Measurements from ENCODE around the gene RASGRP1. TPM values are rescaled to one million over a fixed set of nuclear protein-coding genes. Genes with fewer than 3 reads are reported as not detected.

Gene RASGRP1
- total RNA-seq, 1 experiment from 2014 or later, result 0.51 TPM

- in situ Hi-C loops (cut with HindIII; ENCODE audit: low pct_unique_long_range_greater_than_20kb, low sequenced_read_pairs) (no loop called here), intact Hi-C loops (cut with micrococcal nuclease; ENCODE audit: unreplicated experiment) (no loop called here)
- no peaks in the 10 kb centered on the region for H3K4me1 ChIP-seq (ENCODE audit: control insufficient read depth, insufficient read depth, low read length)
- H3K36me3 ChIP-seq (ENCODE audit: control insufficient read depth, insufficient read depth, low read length), result no peaks in the 10 kb centered on the region
- no peaks in the 10 kb centered on the region for H3K9me3 ChIP-seq (ENCODE audit: control insufficient read depth, insufficient read depth, low read depth, low read length)
- no peak overlapping the region for H3K27ac ChIP-seq (ENCODE audit: low read length)
- TF ChIP-seq CTCF (IDR thresholded peaks at IDR 0.05) (no peak), SIN3A (IDR thresholded peaks at IDR 0.05; ENCODE audit: borderline replicate concordance, insufficient read depth, low read depth, low read length) (no peak), TCF7L2 (IDR thresholded peaks at IDR 0.05; ENCODE audit: low read depth, low read length) (no peak), POLR2AphosphoS5 (IDR thresholded peaks at IDR 0.05; ENCODE audit: low read depth, low read length) (no peak)
- TF ChIP-seq, protein P1, sequence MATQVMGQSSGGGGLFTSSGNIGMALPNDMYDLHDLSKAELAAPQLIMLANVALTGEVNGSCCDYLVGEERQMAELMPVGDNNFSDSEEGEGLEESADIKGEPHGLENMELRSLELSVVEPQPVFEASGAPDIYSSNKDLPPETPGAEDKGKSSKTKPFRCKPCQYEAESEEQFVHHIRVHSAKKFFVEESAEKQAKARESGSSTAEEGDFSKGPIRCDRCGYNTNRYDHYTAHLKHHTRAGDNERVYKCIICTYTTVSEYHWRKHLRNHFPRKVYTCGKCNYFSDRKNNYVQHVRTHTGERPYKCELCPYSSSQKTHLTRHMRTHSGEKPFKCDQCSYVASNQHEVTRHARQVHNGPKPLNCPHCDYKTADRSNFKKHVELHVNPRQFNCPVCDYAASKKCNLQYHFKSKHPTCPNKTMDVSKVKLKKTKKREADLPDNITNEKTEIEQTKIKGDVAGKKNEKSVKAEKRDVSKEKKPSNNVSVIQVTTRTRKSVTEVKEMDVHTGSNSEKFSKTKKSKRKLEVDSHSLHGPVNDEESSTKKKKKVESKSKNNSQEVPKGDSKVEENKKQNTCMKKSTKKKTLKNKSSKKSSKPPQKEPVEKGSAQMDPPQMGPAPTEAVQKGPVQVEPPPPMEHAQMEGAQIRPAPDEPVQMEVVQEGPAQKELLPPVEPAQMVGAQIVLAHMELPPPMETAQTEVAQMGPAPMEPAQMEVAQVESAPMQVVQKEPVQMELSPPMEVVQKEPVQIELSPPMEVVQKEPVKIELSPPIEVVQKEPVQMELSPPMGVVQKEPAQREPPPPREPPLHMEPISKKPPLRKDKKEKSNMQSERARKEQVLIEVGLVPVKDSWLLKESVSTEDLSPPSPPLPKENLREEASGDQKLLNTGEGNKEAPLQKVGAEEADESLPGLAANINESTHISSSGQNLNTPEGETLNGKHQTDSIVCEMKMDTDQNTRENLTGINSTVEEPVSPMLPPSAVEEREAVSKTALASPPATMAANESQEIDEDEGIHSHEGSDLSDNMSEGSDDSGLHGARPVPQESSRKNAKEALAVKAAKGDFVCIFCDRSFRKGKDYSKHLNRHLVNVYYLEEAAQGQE (IDR thresholded peaks at IDR 0.05; ENCODE audit: insufficient read depth in 1 of 2, low read depth in 2 of 2, low read length in 1 of 2), result no peak
- DNase-seq (ENCODE audit: low read depth, low spot score) (no peak), ATAC-seq (no peak)
- no peak overlapping the region for H3K4me3 ChIP-seq (ENCODE audit: low read depth in 2 of 2, low read length in 2 of 2)
- no TSS peak for BruUV-seq (replicated peaks)
- ChIA-PET POLR2A (no interaction called here), CTCF (no interaction called here)
- peaks cover 7% of the 10 kb centered on the region; the same call in 1 of the 2 replicates for H3K27me3 ChIP-seq (ENCODE audit: control insufficient read depth, insufficient read depth, low read length)
Measured at GRCh38 chr15:38603672-38604071, 39.1 kb upstream of the RASGRP1 start.

GRCh38 chr15:38602910-38603670, 38.5 kb upstream of the RASGRP1 start:
- Histone ChIP-seq H3K4me1 (ENCODE audit: control insufficient read depth, insufficient read depth, low read length) (no peaks in the 10 kb centered on the region), H3K9me3 (ENCODE audit: control insufficient read depth, insufficient read depth, low read depth, low read length) (no peaks in the 10 kb centered on the region), H3K36me3 (ENCODE audit: control insufficient read depth, insufficient read depth, low read length) (no peaks in the 10 kb centered on the region), H3K27me3 (ENCODE audit: control insufficient read depth, insufficient read depth, low read length) (peaks cover 7% of the 10 kb centered on the region; the same call in 1 of the 2 replicates), H3K27ac (ENCODE audit: low read length) (no peak overlapping the region), H3K4me3 (ENCODE audit: low read depth in 2 of 2, low read length in 2 of 2) (no peak overlapping the region)
- TF ChIP-seq CTCF (IDR thresholded peaks at IDR 0.05), result no peak
- TF ChIP-seq TCF7L2 (IDR thresholded peaks at IDR 0.05; ENCODE audit: low read depth, low read length), result no peak
- TF ChIP-seq POLR2AphosphoS5 (IDR thresholded peaks at IDR 0.05; ENCODE audit: low read depth, low read length), result no peak
- TF ChIP-seq, protein P1 (IDR thresholded peaks at IDR 0.05; ENCODE audit: insufficient read depth in 1 of 2, low read depth in 2 of 2, low read length in 1 of 2), result no peak
- TF ChIP-seq SIN3A (IDR thresholded peaks at IDR 0.05; ENCODE audit: borderline replicate concordance, insufficient read depth, low read depth, low read length), result no peak
- in situ Hi-C loops (cut with HindIII; ENCODE audit: low pct_unique_long_range_greater_than_20kb, low sequenced_read_pairs) (no loop called here), intact Hi-C loops (cut with micrococcal nuclease; ENCODE audit: unreplicated experiment) (no loop called here)
- no TSS peak for BruUV-seq (replicated peaks)
- ChIA-PET CTCF (no interaction called here), POLR2A (no interaction called here)
- ATAC-seq (no peak), DNase-seq (ENCODE audit: low read depth, low spot score) (no peak)
